ENCODE measurements around the gene GFPT1.

DNA sequence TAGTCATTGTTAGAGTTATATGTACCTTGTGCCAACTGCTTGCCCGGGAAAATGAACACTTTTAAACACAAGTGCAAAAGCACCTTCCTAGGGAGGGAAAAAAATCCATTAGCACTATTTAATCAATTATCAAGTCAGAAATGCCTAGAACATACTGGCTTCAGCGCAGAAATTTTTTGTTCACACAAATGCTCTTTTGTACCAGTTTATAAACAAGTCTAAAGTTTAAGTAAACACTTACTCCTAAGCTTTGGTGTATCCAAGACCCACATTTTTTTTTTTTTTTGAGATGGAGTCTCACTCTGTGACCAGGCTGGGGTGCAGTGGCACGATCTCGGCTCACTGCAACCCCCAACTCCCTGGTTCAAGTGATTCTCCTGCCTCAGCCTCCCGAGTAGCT lies 30.6 kb downstream of the GFPT1 start:
- TF ChIP-seq, protein P1, sequence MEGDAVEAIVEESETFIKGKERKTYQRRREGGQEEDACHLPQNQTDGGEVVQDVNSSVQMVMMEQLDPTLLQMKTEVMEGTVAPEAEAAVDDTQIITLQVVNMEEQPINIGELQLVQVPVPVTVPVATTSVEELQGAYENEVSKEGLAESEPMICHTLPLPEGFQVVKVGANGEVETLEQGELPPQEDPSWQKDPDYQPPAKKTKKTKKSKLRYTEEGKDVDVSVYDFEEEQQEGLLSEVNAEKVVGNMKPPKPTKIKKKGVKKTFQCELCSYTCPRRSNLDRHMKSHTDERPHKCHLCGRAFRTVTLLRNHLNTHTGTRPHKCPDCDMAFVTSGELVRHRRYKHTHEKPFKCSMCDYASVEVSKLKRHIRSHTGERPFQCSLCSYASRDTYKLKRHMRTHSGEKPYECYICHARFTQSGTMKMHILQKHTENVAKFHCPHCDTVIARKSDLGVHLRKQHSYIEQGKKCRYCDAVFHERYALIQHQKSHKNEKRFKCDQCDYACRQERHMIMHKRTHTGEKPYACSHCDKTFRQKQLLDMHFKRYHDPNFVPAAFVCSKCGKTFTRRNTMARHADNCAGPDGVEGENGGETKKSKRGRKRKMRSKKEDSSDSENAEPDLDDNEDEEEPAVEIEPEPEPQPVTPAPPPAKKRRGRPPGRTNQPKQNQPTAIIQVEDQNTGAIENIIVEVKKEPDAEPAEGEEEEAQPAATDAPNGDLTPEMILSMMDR (IDR thresholded peaks at IDR 0.05), result no peak
- no peak for TF ChIP-seq POLR2A (IDR thresholded peaks at IDR 0.05)

All from uterus (tissue), 2 donors.